ENCODE measurements around the gene YBX2.
A peak's percentile ranks its signal among the peaks of the same experiment; 100 is the strongest.

DNA sequence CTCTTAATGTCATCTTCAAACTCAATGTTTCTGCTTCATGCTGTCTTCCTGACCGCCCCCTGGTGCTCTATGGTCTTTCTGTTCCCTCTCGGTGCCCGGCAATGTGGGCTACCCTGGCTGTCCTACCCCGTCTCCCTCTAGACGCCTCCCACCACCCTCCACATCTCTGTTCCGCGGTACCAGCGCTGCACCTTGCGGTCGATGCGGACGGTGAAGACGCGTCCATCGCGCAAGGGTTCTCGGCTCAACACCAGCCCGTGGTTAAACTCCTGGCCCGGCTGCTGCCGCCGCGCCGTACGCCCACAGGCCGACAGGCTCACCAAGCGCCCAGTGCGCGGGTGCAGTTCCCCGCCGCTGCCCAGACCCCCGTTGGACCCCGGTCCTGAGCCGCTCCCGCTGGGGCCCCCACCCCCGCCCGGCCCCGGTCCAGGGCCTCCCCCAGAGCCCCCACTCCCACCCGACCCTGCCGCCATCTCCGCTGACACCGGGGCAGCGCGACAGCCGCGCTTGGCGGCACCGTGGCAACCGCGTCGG, 34.5 kb upstream of the YBX2 start, which contains the start of gene NEURL4:
- TF ChIP-seq, protein P1, sequence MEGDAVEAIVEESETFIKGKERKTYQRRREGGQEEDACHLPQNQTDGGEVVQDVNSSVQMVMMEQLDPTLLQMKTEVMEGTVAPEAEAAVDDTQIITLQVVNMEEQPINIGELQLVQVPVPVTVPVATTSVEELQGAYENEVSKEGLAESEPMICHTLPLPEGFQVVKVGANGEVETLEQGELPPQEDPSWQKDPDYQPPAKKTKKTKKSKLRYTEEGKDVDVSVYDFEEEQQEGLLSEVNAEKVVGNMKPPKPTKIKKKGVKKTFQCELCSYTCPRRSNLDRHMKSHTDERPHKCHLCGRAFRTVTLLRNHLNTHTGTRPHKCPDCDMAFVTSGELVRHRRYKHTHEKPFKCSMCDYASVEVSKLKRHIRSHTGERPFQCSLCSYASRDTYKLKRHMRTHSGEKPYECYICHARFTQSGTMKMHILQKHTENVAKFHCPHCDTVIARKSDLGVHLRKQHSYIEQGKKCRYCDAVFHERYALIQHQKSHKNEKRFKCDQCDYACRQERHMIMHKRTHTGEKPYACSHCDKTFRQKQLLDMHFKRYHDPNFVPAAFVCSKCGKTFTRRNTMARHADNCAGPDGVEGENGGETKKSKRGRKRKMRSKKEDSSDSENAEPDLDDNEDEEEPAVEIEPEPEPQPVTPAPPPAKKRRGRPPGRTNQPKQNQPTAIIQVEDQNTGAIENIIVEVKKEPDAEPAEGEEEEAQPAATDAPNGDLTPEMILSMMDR (optimal IDR thresholded peaks at IDR 0.05 in 1 of 3, IDR thresholded peaks at IDR 0.05 in 1 of 3, conservative IDR thresholded peaks at IDR 0.05 in 1 of 3; ENCODE audit: extremely low read depth in 1 of 3, insufficient read depth in 2 of 3, low read length in 3 of 3), result peak in 1 of 3 experiments; percentile 6
- no peak for TF ChIP-seq EZH2 (IDR thresholded peaks at IDR 0.05; ENCODE audit: low read length)
